PC-3 (cell line): ENCODE results near the gene MASP1.

Experiments
- EZH2phosphoT487 ChIP-seq: fragments of 300-600 bp; sonication (generic); IDR thresholded peaks from 2 replicates; pipeline ENCODE4 v1.6.1; 2018; ENCODE audit warnings: mild to moderate bottlenecking, antibody characterized with exemption, low read length, borderline replicate concordance
- TF ChIP-seq, protein P1 (sequence below): fragments of 300-600 bp; sonication (generic); conservative IDR thresholded peaks from 2 replicates; pipeline ENCODE4 v1.5.1; 2017; ENCODE audit warnings: antibody characterized with exemption, low read depth, mild to moderate bottlenecking, low read length

- TF ChIP-seq EZH2phosphoT487, result no peak
- TF ChIP-seq, protein P1, sequence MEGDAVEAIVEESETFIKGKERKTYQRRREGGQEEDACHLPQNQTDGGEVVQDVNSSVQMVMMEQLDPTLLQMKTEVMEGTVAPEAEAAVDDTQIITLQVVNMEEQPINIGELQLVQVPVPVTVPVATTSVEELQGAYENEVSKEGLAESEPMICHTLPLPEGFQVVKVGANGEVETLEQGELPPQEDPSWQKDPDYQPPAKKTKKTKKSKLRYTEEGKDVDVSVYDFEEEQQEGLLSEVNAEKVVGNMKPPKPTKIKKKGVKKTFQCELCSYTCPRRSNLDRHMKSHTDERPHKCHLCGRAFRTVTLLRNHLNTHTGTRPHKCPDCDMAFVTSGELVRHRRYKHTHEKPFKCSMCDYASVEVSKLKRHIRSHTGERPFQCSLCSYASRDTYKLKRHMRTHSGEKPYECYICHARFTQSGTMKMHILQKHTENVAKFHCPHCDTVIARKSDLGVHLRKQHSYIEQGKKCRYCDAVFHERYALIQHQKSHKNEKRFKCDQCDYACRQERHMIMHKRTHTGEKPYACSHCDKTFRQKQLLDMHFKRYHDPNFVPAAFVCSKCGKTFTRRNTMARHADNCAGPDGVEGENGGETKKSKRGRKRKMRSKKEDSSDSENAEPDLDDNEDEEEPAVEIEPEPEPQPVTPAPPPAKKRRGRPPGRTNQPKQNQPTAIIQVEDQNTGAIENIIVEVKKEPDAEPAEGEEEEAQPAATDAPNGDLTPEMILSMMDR, result no peak
Observed at GRCh38 chr3:187315872-187316271, 24.3 kb upstream of the MASP1 start.
